GM18858 (cell line): ENCODE data around the gene CCT3.
"Not testable (repeated sequence)": the region's sequence is repeated elsewhere in the genome, so short reads cannot be mapped to it uniquely, and the experiment has no call there.

Experiments used
- ATAC-seq: cut with Tn5 transposase; IDR thresholded peaks from one replicate; pipeline ENCODE4 v1.9.1; 2021; ENCODE audit not compliant: unreplicated experiment

Gene CCT3

DNA sequence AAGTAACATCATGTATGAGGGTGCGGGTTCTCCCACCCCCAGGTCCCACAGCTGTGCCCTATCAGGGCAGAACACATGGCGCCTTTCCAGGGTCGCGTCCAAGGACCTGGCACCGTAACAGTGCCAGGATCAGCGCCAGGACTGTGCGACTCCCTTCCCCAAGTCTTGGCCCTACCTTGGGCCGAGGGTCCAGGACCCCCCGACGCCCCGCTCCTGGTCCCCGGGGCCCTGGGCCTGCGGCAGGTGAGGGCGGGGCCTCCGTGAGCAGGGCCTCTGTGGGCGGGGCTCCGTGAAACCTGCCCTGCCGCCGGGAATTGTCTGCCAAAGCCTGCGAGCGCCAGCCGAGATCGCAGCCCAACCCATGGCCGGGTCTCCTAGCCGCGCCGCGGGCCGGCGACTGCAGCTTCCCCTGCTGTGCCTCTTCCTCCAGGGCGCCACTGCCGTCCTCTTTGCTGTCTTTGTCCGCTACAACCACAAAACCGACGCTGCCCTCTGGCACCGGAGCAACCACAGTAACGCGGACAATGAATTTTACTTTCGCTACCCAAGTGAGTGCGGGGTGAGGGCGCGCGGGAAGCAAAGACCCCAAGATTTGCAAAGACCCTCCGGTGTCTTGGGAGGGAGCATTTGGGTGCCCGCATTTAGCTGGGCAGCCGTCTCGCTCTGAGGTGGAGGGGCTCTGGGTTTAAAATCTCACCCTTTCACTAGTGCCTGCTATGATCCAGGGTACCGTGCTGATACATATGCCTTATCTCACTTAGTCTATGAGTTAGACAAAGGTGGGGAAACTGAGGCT lies 31.0 kb upstream of the CCT3 start, which contains the start of gene RHBG:
Gene RHBG, plus strand, starts transcription at position 323 of the 796 bp plus-strand sequence. Its CDS starts 39 bp downstream, at position 362.
- ATAC-seq: no peak

DNA sequence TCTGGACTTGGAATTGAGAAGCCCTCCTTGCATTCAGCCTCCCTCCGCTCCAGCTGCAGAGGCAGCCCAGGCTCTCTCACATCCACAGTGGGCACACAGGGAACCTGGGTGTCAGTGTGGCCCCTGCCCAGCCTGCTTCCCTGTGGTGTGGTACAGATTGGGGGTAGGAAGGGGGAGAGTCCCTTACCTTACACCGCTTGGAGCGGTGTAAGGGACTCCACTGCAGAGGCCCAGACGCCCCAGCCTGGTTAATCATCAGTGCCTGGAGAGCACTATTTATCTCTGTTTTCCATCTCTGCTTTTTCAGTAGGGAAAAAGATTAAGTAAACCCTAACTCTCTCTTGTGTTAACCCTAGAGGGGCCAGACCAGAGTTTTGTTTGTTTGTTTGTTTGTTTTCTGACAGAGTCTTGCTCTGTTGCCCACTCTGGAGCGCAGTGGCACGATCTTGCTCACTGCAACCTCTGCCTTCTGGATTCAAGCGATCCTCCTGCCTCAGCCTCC lies 30.1 kb upstream of the CCT3 start:
- ATAC-seq: no peak

DNA sequence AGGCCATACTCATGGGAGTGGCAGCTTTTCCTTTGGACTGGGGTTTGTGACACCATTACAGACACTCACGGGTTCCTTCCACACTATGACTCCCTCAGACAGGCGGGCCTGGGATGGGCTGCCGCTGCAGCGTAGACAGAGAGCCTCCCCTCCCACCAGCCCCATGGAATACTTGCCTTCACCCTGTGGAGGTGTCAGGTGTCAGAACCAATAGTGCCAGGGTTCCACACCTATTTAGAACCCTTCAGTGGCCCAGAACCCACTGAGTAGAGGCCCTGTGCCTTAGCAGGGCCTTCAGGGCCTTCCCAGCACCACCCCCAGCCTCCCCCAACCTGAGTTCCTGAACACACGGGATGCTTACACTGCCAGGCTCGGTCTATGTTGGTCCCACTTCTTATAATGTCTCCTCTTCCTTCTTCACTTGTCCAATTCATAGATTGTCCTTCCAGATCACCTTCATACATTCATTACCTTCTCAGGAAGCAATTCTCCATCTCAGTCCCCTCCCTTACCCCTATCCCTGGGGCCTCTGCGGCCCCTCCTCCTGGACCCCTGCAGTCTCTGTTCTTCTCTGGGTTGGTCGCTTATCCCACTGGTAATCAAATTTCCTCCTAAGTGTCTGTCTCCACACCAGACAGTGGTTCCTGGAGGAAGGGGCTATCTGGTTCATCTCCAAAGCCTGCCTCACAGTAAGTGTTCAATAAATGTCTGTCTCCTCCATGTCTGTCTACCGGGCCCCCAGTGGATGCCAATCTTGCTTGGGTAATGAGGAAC lies 29.5 kb upstream of the CCT3 start:
- no peak for ATAC-seq

DNA sequence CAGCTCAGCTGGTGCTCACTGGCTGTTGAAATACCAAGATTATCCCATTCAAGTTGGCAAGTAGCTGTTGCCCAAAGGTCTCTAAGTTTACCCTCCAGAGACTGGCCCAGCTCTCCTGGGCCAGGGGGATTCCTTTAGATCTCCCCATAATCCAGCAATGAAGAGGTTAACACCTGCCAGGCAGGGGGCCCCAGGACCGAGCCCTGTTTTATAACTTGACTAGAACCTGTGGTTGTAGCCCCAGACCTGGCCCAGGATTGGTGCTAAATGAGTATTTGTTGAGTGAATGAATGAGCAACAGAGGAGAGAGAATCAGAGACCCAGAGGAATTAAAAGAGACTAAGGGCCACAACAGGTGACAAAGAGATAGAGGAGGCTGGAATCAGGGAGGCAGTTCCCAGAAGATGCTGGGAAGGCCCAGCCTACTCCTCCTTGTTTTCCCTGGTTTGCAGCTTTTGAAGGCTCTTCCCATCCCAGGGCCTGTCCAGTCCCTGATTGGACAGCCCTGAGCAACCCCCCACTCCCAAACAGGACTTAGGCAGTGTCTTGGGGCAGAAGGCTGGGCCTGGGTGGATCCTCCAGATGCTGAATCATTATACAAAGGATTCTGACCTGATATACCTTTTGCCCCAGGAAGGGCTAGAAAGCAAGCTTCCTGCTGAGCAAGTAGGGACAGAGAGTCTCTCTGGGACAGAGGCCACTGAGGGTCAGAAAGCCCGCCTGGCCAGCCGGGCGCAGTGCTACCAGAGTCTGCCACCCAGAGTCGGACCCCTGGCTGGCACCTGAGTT lies 28.5 kb upstream of the CCT3 start:
- no peak for ATAC-seq

DNA sequence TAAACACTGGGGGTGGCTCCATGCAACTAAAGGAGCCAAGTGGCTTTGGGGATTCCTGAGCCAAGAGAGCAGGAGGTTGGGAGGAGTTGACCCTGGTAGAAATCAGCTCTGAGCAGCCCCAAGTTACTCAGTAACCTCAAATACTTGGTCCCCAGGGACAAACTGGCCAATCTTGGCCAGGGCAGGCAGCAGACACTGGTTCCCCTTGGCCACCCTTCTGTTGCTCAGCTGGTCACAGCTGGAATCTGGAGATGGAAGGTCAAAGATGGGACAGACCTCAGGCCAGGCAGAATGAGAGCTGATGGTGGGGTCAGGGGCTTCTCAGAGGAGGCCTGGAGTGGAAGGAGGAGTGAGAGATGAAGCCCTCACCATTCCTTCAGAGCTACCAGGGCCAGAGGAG lies 27.7 kb upstream of the CCT3 start:
- ATAC-seq: no peak

DNA sequence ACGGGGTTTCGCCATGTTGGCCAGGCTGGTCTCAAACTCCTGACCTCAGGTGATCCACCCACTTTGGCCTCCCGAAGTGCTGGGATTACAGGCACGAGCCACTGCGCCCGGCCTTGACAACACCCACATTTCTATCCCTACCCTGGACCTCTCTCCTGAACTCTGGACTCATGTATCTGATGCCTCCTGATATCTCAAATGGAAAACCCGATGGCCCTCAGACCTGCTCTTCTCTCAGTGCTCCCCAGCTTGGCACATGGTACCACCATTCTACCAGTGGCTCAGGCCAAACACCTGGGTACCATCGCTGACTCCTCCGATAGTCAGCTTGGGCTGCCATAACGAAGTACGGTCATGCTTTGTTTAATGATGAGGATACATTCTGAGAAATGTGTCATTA lies 22.4 kb upstream of the CCT3 start:
- ATAC-seq: no peak

DNA sequence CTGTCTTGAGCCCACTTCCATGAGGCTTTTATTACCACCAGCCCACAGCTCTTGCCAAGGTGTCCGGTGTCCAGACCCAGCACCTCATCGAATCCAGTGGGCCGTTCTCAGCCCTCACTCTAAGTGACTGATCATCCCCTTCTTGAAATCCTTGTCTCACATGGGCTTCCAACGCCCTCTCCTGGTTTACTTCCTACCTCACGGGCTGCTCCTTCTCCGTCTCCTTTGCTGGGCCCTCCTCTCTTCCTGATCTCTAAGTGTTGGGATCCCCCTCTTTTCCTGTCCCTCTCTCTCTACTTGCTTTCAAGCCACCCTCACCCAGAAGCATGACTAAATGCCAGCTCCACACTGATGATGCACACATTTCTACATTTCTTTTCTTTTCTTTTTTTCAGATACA lies 21.9 kb upstream of the CCT3 start:
- ATAC-seq: no peak

DNA sequence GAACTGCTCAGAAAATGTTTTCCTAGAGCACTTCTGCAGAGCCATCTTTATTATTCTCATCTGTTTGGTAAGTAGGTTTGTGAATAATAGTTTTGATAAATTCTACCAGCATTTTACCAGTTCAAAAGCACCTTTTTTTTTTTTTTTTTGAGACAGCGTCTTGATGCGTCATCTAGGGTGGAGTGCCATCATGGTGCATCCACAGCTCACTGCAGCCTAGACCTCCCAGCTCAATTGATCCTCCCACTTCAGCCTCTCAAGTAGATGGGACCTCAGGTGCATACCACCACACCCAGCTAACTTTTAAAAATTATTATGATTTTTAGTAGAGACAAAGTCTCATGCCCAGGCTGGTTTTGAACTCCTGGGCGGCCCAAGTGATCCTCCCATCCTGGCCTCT lies 21.2 kb upstream of the CCT3 start:
- no peak for ATAC-seq

DNA sequence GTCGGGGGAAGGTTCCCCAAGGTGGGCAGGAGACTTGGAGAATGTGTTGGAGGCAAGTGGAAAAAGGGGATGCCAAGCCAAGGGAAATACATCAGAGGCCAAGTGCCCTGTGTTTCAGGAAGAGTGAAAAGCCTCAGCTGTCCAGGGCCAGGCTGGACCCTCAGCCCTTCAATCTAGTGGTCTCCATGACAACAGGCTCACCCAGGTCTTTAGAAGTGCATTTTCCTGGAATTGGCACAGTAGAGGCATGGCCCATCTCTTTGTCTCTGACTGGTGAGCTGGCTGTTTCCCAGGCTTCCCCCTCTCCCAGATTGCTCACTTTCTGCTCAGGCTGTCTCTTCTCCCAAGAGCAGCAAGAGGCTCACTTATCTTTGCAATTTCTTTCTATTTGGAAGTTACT lies 20.5 kb upstream of the CCT3 start:
- no peak for ATAC-seq

DNA sequence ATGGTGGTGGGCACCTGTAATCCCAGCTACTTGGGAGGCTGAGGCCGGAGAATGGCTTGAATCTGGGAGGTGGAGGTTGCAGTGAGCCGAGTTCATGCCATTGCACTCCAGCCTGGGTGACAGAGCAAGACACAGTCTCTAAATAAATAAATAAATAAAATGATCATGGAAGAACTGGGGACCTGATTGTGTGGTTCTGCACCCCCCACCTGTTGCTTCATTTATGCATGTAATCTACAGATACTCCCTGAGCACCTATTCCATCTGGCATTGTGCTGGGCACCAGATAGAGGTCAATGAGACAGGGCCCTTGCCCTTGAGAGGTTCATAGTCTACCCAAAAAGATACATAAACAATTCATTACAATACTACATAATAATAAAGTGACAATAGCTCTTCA lies 19.9 kb upstream of the CCT3 start:
- ATAC-seq: no peak

DNA sequence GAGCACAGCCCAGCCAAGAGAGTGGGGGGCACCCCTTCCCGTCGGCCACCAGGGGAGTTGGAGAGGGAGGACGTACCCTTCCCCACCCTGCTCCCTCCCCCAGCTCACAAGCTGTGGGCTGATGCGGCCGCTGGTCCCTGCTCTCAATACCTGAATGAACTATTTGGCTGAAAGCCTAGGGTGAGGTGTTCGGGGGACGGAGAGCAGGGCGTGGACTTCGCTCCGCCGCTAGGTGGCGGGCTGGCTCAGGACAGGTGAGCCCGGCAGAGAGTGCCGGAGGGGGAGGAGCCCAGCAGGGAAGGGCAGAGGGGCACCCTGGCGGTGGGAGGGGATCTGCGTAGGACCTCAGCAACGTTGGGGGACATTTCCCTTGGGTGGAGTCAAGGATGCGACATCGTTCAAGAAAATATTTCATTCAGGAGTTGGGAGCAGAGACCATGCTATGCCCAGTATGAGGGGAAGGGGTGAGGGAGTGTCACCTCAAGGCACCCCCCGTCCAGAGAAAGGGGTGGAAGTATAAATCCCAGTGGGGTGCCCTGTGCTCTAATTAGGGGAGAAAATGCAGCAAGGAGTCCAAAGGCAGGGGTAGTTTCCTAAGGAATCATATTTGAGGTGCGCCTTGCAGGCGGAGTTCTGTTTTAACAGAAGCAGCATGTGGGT lies 18.9 kb upstream of the CCT3 start:
- ATAC-seq: no peak

DNA sequence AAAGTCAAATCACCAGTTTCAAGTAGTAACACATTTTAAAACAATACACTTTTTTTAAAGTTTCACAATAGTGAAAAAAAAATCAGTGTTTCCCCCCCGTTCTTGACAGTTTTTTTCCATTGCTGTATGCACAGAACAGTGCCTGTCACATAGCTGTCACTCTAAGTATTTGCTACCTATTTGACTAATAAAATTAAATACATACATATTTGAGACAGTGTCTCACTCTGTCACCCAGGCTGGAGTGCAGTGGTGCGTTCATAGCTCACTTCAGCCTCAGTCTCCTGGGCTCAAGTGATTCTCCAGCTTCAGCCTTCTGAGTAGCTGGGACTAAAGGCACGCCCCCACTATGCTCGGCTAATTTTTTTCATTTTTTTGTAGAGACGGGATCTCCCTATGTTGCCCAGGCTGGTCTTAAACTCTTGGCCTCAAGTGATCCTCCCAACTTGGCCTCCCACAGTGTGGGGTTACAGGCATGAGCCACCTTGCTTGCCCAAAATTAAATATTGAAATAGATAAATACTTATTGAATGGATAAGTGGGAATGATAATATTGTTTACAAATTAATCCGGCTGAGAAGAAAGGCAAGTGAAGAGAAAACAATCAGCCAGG lies 18.3 kb upstream of the CCT3 start:
- no peak for ATAC-seq

DNA sequence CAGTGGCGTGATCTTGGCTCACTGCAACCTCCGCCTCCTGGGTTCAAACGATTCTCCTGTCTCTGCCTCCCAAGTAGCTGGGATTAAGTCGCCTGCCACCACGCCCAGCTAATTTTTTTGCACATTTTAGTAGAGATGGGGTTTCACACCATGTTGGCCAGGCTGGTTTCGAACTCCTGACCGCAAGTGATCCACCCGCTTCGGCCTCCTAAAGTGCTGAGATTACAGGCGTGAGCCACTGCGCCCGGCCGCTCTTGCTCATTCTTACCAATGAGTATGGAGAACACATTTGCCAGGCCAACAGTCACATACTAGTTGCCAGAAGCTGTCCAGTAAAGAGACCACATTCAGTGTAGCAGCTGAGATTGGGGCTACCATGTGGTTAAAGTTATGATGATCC lies 14.4 kb upstream of the CCT3 start:
- not testable (repeated sequence) for ATAC-seq

DNA sequence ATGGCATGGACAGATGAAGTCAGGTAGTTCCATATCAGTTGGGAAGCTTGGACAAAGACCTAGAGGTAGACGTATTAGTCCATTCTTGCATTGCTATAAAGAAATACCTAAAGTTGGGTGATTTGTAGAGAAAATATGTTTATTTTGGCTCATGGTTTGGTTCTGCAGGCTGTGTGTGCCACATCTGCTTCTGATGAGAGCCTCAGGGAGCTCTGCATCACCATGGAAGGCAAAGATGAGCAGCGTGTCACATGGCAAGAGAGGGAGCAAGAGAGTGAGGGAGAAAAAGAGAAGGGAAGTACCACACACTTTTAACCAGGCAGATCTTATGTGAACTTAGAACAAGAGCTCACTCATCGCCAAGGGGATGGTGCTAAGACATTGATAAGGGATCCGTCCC lies 9.2 kb upstream of the CCT3 start:
- no peak for ATAC-seq

DNA sequence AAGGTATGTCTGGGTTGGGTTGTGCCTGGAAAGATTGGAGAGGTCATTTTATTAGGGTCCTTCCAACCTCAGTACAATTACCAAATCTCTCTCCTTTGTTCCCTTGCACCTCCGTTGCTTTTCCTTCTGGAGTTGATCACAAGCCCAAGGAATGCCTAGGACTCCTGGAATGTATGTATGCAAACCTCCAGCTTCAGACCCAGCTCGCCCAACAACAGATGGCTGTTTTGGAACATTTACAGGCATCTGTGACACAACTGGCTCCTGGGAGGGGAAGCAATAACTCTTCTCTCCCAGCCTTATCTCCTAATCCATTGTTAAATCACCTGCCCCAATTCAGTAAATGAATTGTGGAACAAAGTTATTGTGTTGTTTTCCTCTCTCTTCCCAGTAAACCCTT lies 8.5 kb upstream of the CCT3 start:
- ATAC-seq: no peak

DNA sequence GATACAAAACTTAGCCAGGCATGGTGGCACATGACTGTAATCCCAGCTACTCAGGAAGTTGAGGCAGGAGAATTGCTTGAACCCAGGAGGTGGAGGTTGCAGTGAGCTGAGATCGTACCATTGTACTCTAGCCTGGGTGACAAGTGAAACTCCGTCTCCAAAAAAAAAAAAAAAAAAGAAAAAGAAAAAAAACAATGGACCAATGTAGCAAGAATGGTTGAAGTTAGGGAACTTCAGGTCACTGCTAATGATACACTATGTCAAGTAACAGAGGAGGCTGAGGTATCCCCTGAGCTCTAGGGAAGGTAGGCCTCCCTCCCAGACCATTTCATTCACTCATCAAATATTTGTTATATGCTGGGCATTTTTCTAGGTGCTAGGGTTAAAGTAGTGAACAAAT lies 7.9 kb upstream of the CCT3 start:
- not testable (repeated sequence) for ATAC-seq

DNA sequence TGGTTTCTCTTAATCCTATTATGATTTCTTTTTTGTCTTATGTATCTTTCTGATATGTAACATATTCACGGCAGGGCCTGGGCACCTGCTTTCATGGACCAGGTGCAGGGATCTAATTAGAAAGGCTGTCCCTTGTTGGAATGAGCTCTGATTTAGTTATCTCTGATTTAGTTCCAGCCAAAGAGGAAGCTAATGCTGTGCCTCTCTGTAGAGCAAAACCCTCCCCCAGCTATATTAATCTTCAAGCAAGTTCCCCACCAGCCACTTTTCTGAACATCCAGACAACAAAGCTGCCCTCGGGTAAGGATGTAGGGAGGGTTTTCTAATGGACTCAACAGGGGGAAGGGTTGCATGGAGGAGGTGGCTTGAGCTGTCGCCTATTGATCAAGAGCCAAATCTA lies 6.3 kb upstream of the CCT3 start:
- no peak for ATAC-seq

DNA sequence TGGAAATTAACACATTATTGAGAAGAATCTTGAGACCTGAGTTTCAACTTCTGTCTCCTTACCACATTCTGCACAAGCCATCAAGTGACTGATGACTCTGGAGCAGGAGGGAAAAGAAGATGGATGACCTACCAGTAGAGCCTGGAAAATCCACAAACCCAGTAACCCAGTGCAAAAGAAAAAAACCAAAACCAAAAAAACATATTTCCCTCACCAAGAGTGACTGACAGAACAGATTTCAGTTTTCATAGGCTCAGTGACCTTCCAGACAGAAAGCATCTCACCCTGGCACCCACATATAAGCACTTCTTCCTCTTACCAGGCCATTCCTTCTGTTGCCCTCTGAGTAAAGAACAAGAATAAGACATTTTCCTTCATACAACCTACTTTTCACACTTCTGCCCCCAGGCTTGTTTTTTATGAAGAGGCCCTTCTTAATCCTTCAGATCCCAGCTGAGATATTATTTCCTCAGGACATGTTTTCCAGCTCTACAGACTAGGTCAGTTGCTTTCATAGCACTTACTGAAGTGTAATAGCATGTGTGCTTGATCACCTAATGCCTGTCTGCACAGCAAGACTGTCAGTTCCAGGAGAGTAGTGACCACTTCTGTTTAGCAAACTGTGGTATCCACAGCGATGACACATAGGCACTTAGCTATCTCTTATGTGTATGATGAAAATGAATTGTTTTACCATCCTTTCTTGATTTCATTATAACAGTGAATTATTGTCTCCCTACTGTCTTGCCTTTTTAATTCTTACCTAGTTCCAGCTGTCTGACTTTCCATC lies 4.3 kb upstream of the CCT3 start:
- ATAC-seq: no peak

DNA sequence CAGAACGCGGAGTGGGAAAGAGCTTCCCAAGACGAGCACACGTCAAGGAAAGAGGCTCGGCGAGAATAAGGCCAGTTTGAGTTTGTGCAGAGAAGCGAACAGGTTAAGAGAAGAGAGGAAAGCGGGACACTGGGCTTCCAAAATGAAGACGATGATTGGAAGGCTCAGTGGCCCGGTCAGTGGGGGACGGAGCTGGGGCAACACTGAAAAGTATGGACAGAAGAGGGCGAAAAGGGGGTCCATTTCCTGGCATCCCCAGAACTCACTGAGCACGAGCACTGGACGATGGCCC lies 258 bp downstream of the CCT3 start:
- no peak for ATAC-seq
